OCI-LY7 (cell line): ENCODE measurements around the gene P4HTM.

Experiments used
- CTCF ChIP-seq: fragments of 200-600 bp; sonication (generic); conservative IDR thresholded peaks from 2 replicates; pipeline ENCODE4 v1.5.1; 2014; ENCODE audit warnings: mild to moderate bottlenecking, antibody characterized with exemption, low read length, moderate library complexity, mixed read lengths
- EZH2phosphoT487 ChIP-seq: fragments of 200-600 bp; sonication (generic); IDR thresholded peaks from 2 replicates; pipeline ENCODE4 v1.6.1; 2018; ENCODE audit warnings: low read depth, borderline replicate concordance, mild to moderate bottlenecking, mixed run types, antibody characterized with exemption, low read length, moderate library complexity, mixed read lengths

- peak; percentile 48; the same call in 1 of the 2 replicates for TF ChIP-seq CTCF
- no peak for TF ChIP-seq EZH2phosphoT487
Measured at GRCh38 chr3:49028673-49029562, 38.9 kb downstream of the P4HTM start, which contains the start of gene IMPDH2.
